Islet precursor cell (in vitro differentiated cells): Measurements from ENCODE around the gene DCST2.

Experiments used
- DNase-seq: peaks from one replicate; pipeline ENCODE4 v3.0.0-alpha.2; 2018

DCST2 gene

DNA sequence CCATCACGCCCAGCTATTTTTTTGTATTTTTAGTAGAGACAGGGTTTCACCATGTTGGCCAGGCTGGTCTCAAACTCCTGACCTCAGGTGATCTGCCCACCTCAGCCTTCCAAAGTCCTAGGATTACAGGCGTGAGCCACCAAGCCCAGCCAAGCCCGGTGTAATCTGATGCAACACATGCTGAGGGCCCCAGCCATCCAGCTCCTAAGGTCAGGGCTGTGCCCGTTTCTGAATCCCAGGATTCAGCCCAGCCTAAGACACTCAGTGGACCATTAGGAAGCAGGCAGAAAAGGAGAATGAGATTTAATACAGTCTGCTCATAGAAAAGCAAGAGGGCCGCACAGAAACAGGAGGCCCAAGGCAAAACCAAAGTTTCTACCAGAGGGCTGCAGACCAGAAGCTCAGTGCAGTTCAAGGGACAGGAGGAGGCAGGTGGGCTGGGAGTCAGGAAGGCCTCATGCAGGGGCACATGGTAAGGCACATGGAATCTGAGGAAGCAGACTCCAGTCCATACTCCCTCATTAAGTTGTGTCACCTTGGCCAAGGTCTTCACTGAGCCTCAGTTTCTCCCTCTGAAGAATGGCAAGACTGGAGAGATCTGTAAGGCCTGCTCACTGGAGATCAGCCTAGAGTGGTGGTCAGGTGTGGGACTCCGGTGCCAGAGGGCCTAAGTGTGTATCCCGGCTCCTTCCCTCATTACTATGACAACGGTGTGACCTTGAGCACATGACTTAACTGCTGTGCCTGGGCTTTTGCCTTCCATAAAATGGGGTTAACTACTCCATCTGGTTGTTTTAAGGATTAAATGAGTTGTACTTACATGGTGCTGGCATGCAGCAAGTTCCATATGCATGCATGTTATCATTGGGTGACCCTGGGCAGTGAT, 15.1 kb upstream of the DCST2 start:
- DNase-seq, result no peak

DNA sequence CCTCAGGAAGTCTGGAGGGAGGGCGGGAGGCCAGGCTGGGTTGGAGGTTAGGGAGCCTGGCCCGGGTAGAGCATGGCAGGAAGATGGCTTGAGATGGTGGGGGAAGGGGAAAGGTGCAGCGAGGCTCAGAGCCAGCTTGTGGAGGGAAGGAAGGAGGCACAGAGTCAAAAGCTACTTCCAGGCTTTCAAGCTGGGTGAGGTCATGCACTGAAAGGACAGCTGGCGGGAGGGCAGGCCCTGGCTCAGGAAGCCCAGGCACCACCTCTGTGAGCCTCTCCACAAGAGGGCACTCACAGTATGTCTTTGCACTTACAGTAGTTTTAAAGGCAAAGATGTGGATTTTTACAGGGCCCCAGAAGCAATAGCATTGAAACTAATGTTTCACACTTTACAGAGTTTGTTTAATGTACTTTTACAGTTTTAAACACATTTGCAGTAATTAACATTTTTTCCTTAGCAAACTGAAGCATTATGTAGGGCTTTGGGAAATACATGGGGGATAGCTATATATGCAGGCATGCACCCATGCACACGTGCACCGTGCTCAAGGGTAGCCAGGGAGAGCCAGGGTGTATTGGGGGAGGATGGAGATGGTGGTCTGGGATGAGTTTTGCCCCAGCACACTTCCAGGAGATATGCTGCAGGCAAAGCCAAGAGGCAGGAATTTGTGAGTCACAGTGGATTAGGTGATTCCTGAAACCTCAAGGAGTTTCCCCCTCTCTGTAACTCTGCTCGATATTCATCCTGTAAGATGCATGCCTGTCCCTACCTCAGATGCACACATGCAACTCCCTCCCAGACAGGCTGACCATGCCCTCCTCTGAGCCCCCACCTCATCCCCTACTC, 11.5 kb upstream of the DCST2 start:
- peak; percentile 94 for DNase-seq

DNA sequence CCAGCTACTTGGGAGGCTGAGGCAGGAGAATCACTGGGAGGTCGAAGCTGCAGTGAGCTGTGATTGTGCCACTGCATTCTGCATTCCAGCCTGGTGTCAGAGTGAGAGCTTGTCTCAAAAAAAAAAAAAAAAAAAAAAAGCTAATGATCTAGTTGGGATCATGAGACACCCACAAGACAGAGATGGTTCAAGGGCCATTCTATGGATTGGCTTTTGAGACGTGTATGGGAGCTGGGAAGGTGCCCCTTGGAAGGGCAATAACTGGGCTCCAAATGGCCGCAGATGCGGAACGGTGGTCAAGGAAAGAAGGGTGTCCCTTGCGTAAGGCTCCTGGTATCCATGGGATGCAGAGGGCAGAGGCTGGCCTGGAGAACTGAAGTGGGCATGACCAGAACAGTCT, 10.8 kb upstream of the DCST2 start:
- no peak for DNase-seq

DNA sequence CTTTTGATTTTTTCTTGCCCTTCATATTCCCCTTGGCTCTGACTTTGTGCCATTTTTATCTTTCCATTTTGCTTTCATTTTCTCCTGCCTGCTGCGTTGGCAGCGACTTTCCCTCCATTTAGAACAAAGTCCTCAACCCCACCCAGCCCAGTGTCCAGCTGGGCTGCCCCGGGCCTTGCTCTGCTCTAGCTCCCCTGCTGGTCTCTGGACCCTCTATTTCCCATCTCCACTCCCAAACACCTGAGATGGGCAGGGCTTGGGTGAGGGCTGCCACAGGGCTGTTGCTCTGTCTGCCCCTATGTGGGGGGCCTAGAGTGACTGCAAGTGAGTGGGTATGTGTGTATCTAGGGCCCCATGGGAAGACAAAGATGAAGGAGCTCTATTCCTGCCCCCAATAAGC, 10.2 kb upstream of the DCST2 start:
- no peak for DNase-seq

DNA sequence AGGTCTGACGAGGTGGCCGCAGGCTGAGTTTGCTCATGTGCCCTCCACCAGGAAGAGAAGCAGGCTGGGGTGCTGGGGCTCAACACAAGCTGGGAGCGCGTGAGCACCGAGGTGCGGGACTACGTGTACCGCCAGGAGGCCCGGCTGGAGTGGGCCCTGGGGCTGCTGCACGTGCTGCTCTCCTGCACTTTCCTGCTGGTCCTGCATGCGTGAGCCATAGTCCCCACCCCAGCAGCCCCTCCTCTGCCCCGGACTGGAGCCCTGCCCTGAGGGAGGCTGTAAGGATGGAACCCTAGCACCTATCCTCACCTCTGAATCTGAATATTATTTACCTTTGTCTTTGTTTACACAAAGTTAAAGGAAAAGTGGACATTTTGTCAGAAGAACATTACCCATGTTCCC, 9.7 kb upstream of the DCST2 start:
- DNase-seq, result no peak

DNA sequence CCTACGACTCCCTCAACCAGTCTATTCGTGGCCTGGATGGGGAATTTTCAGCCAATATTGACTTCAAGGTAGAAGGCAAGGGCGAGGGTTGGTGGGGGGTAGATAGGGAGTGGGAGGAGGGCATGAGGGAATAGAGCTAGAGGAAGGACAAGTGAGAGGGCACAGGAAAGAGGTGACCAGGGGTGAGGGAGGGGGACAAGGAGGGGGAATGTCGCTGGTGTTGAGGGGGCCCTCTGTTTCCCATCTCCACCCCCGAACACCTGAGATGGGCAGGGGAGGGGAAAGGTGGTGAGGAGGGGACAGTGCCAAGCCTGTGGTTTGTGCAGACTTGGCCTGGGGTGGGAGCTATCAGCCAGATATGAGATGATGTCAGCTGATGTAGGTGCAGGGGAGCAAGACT, 9.2 kb upstream of the DCST2 start:
- DNase-seq, result no peak

DNA sequence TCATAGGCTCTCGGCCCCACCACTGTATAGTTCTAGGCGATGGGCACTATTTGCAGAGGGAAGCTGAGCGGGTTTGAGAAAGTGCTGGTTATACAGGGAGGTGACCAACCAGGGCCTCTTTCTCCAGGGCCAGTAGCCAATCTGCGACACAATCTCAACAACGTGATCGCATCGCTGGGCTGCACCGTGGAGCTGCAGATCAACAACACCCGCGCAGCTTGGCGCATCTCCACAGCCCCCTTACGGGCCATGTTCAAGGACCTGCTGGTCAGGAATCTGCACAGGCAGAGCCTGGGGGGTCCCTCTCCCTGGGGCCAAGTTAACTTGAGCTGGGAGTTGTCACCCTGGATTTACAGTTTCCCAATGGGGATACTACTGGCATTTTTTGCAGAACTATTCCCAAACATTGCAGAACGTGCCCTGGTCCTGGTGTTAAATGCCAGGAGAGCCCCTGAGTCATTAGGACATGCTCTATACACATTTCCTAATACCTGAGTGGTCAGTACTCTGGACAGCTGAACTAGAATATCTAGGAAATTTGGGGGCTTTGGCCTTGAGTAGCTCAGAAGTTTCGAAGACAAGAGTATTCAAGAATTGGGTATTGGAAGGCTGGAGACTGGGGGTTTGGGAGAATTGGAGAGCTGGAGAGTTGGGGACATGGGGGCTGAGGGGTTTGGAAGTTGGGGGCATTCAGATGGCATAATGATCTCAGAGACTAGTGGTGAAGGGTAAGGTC, 6.9 kb upstream of the DCST2 start:
- DNase-seq, result no peak

DNA sequence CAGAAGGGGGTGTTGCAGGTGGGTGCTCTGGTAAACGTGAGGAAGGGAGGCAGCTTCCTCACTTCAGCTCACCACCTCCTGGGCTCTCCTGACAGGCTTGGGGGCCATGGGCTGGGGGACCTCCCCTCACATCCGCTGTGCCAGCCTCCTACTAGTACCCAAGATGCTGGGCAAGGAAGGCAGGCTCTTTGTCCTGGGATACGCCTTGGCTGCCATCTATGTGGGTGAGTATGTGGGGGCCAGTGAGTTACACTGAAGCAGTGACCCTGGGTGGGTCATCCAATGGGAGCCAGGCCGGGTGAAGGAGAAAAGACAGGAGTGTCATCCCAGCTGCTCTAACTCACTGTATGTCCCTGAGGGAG, 5.7 kb upstream of the DCST2 start:
- no peak for DNase-seq

DNA sequence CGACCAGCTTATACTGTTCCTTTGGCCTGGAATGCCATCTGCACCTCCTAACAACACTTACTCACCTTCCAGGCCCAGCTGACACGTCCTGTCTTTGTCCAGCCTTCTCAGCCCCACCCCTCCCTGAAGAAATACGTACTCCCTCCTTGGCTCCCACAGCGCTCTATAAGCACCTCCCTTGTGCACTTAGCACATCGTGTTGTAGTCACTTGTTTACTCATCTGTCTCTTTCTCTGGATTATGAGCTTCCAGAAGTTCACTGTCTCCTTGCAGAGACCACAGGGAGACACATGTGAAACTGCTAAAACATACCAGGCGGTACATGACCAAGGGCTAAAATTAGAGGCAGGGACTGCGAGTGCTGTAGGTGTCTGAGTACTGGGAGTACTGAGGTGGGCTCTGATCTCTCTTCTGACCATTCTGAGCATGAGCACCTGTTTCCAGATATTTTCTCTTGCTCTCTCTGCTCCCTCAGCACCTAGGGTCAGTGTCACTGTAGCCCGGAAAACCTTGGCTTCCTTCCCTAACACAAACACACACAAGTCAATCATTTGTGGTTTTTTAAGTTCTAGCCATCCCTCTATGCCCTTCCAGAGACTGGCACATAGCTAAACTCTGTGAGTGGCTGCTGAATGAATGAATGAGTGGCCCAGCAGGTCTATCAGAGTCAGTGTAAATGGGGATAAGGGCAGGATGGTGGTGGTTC, 5.2 kb upstream of the DCST2 start:
- DNase-seq, result no peak

DNA sequence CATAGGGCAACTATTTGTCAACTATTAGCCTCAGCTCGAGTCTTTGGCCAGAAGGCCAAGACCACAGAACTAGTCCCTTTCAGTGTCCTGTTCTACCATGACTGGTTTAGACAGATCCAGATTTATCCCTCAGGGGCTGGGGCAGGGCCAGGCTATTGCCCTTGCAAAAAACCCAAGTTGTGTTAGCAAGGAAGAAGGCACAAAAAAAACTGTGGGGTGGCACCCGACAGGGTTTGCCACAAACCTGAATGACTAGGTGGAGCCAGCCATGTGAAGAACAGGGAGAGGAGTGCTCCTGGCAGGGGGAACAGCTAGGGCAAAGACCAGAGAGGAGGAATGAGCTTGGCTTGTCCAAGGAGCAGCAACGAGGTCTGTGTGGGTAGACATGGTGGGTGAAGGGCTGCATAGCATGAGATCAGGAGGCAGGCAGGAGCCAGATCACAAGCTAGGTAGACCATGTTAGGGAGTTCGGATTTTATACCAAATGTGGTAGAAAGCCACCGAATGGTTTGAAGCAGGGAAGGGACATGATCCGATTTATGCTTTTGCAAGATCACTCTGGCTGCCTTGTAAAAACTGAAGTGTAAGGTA, 4.4 kb upstream of the DCST2 start:
- no peak for DNase-seq

DNA sequence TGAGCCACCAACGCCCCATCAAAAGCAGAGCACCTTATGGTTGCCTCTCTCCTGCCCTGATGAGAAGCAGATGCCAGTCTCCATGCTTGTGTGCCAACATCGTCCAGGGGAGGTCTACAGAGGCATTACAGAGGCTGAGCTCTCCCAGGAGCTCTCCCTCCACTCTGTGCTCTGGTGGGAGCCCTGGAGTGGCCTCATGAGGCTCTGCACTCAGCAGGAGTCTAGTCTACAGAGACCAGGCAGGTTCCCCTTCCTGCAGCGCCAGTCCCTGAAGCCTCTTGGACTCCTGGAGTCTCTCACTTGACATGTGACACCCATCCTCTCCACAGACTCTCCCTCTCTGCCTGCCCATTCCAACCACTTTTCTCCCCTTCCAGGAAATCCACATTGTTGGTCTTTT, 3.5 kb upstream of the DCST2 start:
- no peak for DNase-seq

DNA sequence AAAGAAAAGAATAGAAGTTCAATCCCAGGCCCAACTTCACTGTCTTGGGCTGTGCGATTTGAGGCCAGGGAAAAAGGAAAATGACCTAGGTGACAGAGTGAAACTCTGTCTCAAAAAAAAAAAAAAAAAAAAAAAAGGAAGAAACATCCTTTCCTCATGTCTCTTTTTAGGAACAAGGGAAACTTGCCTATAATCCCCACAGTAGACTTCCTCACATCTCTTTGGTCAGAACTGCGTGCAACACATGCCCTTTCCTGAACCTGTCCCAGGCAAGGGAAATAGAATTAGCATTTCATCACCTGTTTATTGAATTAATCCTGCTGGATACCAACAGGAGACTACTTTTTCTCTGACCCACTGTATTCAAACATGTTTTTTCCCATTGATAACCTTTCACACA, 2.4 kb upstream of the DCST2 start:
- DNase-seq, result no peak

DNA sequence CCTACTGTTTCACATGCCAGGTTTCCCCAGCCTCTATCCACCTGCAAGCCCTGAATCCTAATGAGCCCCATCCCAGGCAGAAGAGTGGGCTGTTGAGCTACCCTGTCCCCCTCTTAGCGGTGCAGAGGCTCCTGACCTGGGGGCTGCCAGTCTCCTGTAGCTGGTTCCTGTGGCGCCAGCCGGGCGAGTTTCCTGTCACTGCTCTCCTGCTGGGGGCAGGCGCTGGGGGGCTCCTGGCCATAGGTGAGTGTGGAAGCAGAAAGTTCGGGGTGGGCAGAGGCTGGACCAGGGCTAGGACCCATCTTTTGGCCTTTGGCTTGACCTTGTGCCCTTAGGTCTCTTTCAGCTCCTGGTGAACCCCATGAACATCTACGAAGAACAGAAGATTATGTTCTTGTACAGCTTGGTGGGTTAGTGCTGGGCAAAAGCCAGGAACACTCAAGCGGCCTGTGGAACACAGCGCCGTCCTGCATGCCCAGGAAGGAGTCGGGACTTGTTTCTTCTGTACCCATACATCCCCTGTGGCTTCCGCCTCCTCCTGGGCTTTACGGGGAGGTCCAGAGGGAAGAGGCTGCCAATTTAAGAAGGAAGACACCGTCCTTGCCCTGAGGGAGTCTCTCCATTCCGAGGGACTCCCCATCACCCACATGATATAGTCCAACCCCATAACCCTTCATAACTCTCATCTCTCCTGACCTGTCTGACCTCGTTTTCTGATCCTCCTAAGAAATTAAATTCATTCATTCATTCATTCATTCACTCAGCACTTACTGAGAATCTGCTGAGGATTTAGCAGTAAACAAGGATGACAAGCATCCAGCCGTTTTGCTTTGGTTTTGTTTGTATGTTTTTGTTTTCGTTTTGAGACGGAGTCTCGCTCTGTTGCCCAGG, 982 bp upstream of the DCST2 start:
- DNase-seq, result no peak

DNA sequence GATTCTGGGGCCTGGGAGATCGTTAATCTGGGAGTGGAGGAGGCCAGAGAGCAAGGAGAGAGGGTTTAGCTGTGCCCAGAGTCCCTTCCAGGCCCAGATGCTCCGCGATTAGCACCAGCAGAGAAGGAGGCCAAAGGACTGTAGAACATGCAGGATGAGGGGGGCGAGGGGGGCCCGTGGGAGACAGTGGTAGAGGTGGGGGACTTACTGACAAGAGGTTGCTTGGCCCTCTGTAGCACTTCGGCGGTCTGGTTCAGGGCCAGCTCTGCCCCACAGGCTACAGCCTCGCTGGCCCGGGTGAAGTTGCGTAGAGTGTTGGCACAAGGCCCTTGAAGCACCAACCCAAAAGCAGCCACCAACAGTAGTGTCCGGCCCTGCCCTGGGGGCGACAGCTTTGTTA, 695 bp downstream of the DCST2 start:
- DNase-seq, result no peak

DNA sequence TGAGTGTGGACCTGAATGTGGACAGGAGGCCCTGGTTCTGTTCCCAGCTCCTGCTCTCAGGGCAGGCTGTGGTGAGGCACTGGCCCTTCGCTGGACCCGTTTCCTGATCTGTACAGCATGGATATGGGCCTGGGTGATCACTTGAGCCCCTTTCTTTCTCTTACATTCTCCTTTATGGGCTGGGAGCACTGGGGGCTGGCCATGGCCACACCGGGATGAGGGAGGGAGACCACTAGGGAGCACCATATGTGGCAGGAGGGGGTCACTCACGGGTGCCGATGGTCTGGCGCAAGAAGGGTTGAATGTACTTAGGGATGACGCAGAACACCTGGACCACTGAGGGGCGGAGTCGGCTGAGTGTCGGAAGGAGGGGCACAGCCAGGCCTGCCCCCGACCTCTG, 2.7 kb downstream of the DCST2 start:
- no peak for DNase-seq

DNA sequence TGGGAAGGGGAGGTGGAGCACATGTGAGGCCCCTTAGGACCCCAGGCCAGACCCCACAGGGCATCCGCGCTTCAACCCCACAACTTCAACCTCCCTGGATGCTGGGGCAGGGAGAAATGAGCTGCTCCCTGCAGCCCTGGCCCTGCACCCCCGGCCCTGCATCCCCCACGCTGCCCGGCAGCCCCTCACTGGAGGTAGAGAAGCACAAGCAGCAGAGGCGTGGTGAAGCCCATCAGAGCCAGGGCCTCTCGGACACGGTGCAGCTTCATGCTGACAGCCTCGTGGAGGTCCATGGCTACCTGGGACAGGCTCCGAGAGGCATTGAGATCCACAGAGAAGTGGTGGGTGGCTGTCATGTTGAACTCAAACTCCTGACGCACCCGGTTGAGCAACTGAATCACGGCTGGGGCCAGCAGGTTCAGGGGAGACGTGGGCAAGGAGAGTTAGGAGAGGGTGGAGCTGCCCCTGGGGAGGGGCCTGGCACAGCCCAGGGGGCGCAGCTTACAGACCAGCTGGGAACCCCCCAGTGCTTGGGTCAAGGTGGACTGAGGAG, 3.3 kb downstream of the DCST2 start:
- no peak for DNase-seq

DNA sequence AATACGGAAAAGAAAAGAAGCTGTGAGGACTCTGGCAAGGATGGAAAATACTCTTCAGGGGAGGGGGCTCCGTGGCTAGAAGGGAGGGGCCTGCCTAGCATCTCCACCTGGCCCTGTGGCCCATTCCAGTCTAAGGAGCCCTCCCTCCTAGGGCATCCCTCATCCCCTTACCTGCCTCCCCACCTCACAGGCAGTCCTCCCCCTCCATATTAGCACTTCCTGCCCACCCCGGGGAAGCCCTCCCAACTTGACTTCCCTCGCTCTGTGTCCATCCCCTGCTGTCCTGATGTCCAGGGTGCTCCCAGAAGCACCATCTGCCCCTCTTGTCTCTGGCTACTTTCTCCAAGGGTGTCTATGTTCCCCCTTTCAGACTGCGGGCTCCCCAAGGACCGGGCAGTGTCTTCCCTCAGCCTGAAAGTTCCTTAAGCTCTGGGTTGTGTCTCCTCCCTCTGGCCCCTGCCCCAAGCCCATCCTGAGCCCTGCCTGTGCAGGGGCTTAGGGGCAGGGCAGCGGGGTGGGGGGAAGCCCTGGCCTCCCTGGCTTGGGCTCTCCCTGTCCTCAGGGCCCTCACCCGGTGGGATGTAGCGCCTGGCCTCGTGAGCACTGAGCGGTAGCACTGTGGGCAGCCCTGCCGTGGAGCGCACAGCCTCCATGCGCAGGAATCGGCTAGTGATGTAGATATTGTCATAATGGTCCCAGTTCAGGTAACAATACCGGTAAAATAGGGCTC, 3.9 kb downstream of the DCST2 start:
- DNase-seq, result no peak

DNA sequence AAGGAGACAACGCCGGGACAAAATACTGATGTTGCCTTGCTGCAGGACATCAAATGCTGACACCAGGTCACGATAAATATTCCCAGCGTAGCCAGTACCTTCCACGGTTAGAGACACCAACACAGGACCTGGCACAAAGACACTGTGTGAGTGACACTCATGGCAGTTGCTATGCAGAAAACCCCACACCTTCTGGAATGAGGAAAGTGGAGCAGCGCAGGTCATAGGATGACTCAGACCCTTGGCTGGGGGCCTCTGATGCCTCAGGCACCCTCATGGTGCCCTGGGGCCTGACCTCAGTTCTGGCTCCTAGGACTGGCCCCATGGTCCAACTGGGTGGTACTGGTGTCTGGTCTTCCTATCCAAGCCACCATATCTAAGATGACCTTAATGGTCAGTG, 7.0 kb downstream of the DCST2 start:
- DNase-seq, result peak; percentile 74

DNA sequence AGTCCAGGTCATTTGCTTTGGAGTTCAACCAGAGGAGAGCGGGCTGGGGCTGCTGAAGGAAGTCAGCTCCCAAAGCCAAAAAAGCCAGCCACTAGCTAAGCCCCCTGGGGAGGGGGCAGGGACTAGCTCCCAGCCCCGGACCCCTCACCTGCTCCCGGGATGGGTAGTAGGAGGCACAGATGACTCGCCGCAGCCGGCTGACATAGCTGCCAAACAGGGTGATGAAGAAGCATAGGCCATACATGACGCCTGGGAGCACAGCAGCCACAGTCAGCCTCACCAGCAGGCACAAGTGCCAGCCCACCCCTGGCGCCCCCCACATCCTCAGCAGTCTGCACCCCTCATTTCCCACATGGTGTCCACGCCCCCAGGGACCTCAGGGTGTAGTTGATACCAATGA, 7.4 kb downstream of the DCST2 start:
- DNase-seq, result peak; percentile 69

DNA sequence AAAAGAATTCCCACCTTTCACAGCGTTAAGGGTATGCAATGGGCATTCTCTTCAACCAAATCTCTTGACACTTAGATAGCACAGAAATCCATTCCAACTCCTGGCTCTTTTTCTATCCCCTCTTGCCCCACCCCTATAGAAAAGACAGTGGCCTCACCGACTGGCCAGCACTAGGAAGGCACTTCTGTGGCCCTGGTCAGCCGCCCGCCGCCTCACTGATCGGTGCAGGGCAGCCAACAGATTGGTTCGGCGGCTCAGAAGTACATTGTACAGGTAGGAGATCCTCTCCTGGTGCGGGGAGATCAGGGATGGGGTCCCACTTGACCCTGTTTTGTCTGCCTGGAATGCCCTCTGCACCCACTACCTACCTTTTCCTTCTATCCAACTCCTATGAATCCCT, 9.3 kb downstream of the DCST2 start:
- DNase-seq, result no peak
